Neural cell (in vitro differentiated cells): ENCODE measurements around the gene OSBP2. TPM values are rescaled to one million over a fixed set of nuclear protein-coding genes. Genes with fewer than 3 reads are reported as not detected.

Source experiments
- H2AFZ ChIP-seq: fragments of 200-600, 300-800 bp; sonication (generic), shearing (Covaris generic); 2 replicates; pipeline ENCODE4 v1.6.0; 2014; ENCODE audit warnings: low read depth, mild to moderate bottlenecking, antibody characterized with exemption, low read length, moderate library complexity
- H3F3A ChIP-seq: fragments of 200-600 bp; shearing (Covaris generic); 2 replicates; pipeline ENCODE4 v1.6.1; 2016; ENCODE audit warnings: mild to moderate bottlenecking, moderate library complexity, mixed read lengths, antibody characterized with exemption, low read length; ENCODE audit not compliant: insufficient read depth, poor library complexity, severe bottlenecking
- H3K27ac ChIP-seq: fragments of 200-600, 300-800 bp; sonication (generic), shearing (Covaris generic); 2 replicates; pipeline ENCODE4 v1.5.1; 2014; ENCODE audit warnings: mild to moderate bottlenecking, low read length, moderate library complexity
- H3K27me3 ChIP-seq: fragments of 300-800, 200-600 bp; sonication (generic), shearing (Covaris generic); 2 replicates; pipeline ENCODE4 v1.6.0; 2014; ENCODE audit warnings: mild to moderate bottlenecking, low read depth, low read length, moderate library complexity; ENCODE audit not compliant: insufficient read depth
- H3K36me3 ChIP-seq: fragments of 300-800, 200-600 bp; sonication (generic), shearing (Covaris generic); 2 replicates; pipeline ENCODE4 v1.5.1; 2014; ENCODE audit warnings: mild to moderate bottlenecking, antibody characterized with exemption, low read length, moderate library complexity; ENCODE audit not compliant: insufficient read depth
- H3K4me2 ChIP-seq: fragments of 300-800, 200-600 bp; sonication (generic), shearing (Covaris generic); 2 replicates; pipeline ENCODE4 v1.6.0; 2014; ENCODE audit warnings: mild to moderate bottlenecking, low read length
- H3K4me3 ChIP-seq: fragments of 300-800, 200-600 bp; sonication (generic), shearing (Covaris generic); 2 replicates; pipeline ENCODE4 v1.5.1; 2014; ENCODE audit warnings: mild to moderate bottlenecking, low read length, moderate library complexity
- H3K79me2 ChIP-seq: fragments of 200-600 bp; shearing (Covaris generic); replicated peaks from 2 replicates; pipeline ENCODE4 v1.6.0; 2014; ENCODE audit warnings: mild to moderate bottlenecking, low read length, moderate library complexity; ENCODE audit not compliant: insufficient read depth
- H3K9ac ChIP-seq: fragments of 300-800, 200-600 bp; sonication (generic), shearing (Covaris generic); 2 replicates; pipeline ENCODE4 v1.6.1; 2016; ENCODE audit warnings: mild to moderate bottlenecking, low read length, mixed read lengths
- H3K9me2 ChIP-seq: fragments of 200-600 bp; shearing (Covaris generic); 2 replicates; pipeline ENCODE4 v1.6.1; 2016; ENCODE audit warnings: mild to moderate bottlenecking, low read length, mixed read lengths; ENCODE audit not compliant: insufficient read depth
- H3K9me3 ChIP-seq: fragments of 200-600, 300-800 bp; sonication (generic), shearing (Covaris generic); 2 replicates; pipeline ENCODE4 v1.6.1; 2016; ENCODE audit warnings: mild to moderate bottlenecking, mixed run types, low read length, moderate library complexity, mixed read lengths
- H4K20me1 ChIP-seq: fragments of 200-600 bp; shearing (Covaris generic); 2 replicates; pipeline ENCODE4 v1.6.1; 2016; ENCODE audit warnings: mild to moderate bottlenecking, mixed run types; ENCODE audit not compliant: insufficient read depth
- CTCF ChIP-seq: fragments of 450-650 bp; IDR thresholded peaks from 2 replicates; pipeline ENCODE4 v1.5.1; 2014; ENCODE audit warnings: antibody characterized with exemption, mild to moderate bottlenecking, moderate library complexity; ENCODE audit not compliant: poor library complexity, severe bottlenecking
- EP300 ChIP-seq: fragments of 450-650 bp; conservative IDR thresholded peaks from 2 replicates; pipeline ENCODE4 v1.6.1; 2014; ENCODE audit warnings: antibody characterized with exemption, mild to moderate bottlenecking, moderate library complexity; ENCODE audit not compliant: poor library complexity, severe bottlenecking
- EZH2 ChIP-seq: fragments of 200-600, 300-800 bp; shearing (Covaris generic), sonication (generic); IDR thresholded peaks from 2 replicates; pipeline ENCODE4 v1.6.1; 2014; ENCODE audit warnings: antibody characterized with exemption, low read length, borderline replicate concordance, mild to moderate bottlenecking; ENCODE audit not compliant: insufficient read depth, poor library complexity, severe bottlenecking
- MXI1 ChIP-seq: fragments of 450-650 bp; conservative IDR thresholded peaks from 2 replicates; pipeline ENCODE4 v1.6.1; 2014; ENCODE audit warnings: antibody characterized with exemption, mild to moderate bottlenecking; ENCODE audit not compliant: poor library complexity, severe bottlenecking
- POLR2AphosphoS5 ChIP-seq: IDR thresholded peaks from 2 replicates; pipeline ENCODE4 v1.6.1; 2012
- RAD21 ChIP-seq: fragments of 450-650 bp; conservative IDR thresholded peaks from 2 replicates; pipeline ENCODE4 v1.6.1; 2014; ENCODE audit warnings: antibody characterized with exemption, mild to moderate bottlenecking, moderate library complexity
- REST ChIP-seq: IDR thresholded peaks from 2 replicates; pipeline ENCODE4 v1.6.1; 2012; ENCODE audit warnings: borderline replicate concordance
- SMC3 ChIP-seq: fragments of 450-650 bp; conservative IDR thresholded peaks from 2 replicates; pipeline ENCODE4 v1.6.1; 2014; ENCODE audit warnings: antibody characterized with exemption, mild to moderate bottlenecking, moderate library complexity; ENCODE audit not compliant: poor library complexity
- TAF1 ChIP-seq: IDR thresholded peaks from 2 replicates; pipeline ENCODE4 v1.6.1; 2012; ENCODE audit warnings: low read depth
- polyA plus RNA-seq: library from polyadenylated mRNA; depleted of rRNA; stranded (reverse); fragments of >200 nt; gene quantifications from 2 replicates; pipeline ENCODE4 v1.2.3, GENCODE V29; 2014

The OSBP2 gene
- polyA plus RNA-seq, 1 donor from 2014 or later = 8.7 TPM

- Histone ChIP-seq H3K27me3 (no peaks in the 10 kb centered on the region), H3F3A (no peaks in the 10 kb centered on the region), H3K4me2 (no peak overlapping the region), H3K36me3 (peaks cover 4% of the 10 kb centered on the region), H3K4me3 (no peak overlapping the region), H3K27ac (no peak overlapping the region), H3K79me2 (no peaks in the 10 kb centered on the region), H4K20me1 (no peaks in the 10 kb centered on the region), H3K9me3 (no peaks in the 10 kb centered on the region), H2AFZ (no peak overlapping the region), H3K9ac (no peak overlapping the region), H3K9me2 (no peaks in the 10 kb centered on the region)
- no peak for TF ChIP-seq MXI1
- TF ChIP-seq RAD21 = no peak
- TF ChIP-seq REST = no peak
- no peak for TF ChIP-seq EP300
- TF ChIP-seq TAF1 = no peak
- TF ChIP-seq CTCF = no peak
- no peak for TF ChIP-seq SMC3
- TF ChIP-seq POLR2AphosphoS5 = no peak
Observed at GRCh38 chr22:30932661-30933060, 238.0 kb downstream of the OSBP2 start.

GRCh38 chr22:30933457-30933856, 238.8 kb downstream of the OSBP2 start:
- no peak for TF ChIP-seq CTCF
- no peak for TF ChIP-seq REST
- no peak for TF ChIP-seq TAF1
- TF ChIP-seq EZH2 = no peak
- TF ChIP-seq RAD21 = no peak
- TF ChIP-seq POLR2AphosphoS5 = no peak
- TF ChIP-seq SMC3 = no peak
- no peak for TF ChIP-seq MXI1
- TF ChIP-seq EP300 = no peak
- Histone ChIP-seq H3F3A (no peaks in the 10 kb centered on the region), H3K79me2 (no peaks in the 10 kb centered on the region), H3K27ac (no peak overlapping the region), H2AFZ (no peak overlapping the region), H3K9me2 (no peaks in the 10 kb centered on the region), H4K20me1 (no peaks in the 10 kb centered on the region), H3K4me3 (no peak overlapping the region), H3K4me2 (no peak overlapping the region), H3K36me3 (peaks cover 4% of the 10 kb centered on the region), H3K9me3 (no peaks in the 10 kb centered on the region), H3K27me3 (no peaks in the 10 kb centered on the region), H3K9ac (no peak overlapping the region)
